Fibroblast of villous mesenchyme (primary cell): ENCODE results near the gene RYK. TPM values are rescaled to one million over a fixed set of nuclear protein-coding genes. Genes with fewer than 3 reads are reported as not detected.
"Not testable (repeated sequence)": the region's sequence is repeated elsewhere in the genome, so short reads cannot be mapped to it uniquely, and the experiment has no call there.

Experiments
- DNase-seq: peaks from one replicate; pipeline ENCODE4 v3.0.0-alpha.2; 2010; ENCODE audit warnings: low read depth
- H3K4me3 ChIP-seq: 2 replicates; pipeline ENCODE4 v1.5.1; 2011; ENCODE audit warnings: low read depth, mild to moderate bottlenecking, low read length
- total RNA-seq: library from RNA; depleted of rRNA; stranded (reverse); fragments of >200 nt; gene quantifications from 2 replicates; pipeline ENCODE4 v1.2.3, GENCODE V29; 2012
- TF ChIP-seq, protein P1 (sequence below): IDR thresholded peaks from 2 replicates; pipeline ENCODE4 v1.5.1; 2012; ENCODE audit warnings: low read depth, mild to moderate bottlenecking, low read length; ENCODE audit not compliant: insufficient read depth

RYK gene
- total RNA-seq, 1 donor, result 161 TPM

DNA sequence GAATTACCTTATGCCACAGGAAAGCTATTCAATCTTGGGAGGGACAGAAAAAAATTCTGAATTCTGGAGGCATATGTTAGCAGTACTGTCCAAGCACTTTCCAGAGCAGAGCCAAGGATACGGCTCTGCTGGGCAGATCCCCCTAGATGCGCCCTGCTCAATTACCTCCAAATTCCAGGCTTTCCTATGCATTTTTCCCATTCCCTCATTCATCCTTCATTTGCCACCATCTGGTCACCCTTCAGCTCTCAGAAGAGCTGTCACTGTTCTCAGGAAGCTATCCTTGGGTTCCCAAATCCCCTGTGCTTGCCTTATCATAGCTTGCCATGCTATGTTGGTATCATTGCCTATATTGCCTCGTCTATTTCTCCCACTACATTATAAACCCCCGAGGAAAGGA is 45.2 kb downstream of the RYK start:
- no peak for DNase-seq
- no peak overlapping the region for H3K4me3 ChIP-seq
- TF ChIP-seq, protein P1, sequence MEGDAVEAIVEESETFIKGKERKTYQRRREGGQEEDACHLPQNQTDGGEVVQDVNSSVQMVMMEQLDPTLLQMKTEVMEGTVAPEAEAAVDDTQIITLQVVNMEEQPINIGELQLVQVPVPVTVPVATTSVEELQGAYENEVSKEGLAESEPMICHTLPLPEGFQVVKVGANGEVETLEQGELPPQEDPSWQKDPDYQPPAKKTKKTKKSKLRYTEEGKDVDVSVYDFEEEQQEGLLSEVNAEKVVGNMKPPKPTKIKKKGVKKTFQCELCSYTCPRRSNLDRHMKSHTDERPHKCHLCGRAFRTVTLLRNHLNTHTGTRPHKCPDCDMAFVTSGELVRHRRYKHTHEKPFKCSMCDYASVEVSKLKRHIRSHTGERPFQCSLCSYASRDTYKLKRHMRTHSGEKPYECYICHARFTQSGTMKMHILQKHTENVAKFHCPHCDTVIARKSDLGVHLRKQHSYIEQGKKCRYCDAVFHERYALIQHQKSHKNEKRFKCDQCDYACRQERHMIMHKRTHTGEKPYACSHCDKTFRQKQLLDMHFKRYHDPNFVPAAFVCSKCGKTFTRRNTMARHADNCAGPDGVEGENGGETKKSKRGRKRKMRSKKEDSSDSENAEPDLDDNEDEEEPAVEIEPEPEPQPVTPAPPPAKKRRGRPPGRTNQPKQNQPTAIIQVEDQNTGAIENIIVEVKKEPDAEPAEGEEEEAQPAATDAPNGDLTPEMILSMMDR, result no peak

DNA sequence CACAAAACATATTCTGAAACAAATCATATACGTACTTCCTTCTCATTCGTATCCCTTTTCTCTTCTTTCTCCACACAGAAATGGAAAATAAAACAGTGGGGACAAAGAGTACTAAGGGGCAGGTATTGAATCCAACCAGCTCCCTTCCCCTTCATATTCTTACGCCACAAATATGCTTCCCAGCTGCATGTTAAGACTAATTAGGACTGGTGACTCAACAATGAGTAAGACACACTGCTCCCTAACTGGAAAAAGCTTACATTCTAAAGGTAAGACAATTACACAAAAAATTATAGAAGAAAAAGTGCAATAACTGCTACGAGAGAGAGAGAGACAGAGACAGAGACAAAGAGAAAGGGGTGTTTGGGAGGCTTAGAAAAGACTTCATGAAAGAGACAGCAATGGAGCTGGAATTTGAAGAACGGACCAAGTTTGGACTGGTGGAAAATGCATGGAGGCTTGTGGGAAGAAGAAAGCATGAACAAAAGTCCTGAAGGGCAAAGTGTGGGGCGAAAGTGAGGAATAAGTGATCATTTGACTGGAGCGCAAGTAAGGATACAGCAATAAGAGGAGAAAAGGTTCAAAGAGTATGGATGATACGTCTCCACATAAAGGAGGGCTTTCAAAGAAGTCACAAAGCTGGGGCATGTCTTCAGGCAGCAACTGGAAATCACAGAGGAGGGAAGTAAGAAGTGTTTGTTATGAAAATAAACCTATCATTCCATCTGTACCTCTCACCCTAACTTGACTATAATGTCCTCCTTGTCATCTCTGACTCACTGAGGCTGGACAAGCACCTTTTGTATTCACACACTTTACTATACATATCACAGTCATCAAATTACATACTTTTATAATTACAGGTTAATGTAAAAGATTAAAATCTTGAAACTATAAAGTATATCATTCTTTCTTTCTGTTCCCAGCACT is 49.2 kb downstream of the RYK start:
- no peak overlapping the region for H3K4me3 ChIP-seq
- peak; percentile 83 for DNase-seq
- TF ChIP-seq, protein P1, result no peak

DNA sequence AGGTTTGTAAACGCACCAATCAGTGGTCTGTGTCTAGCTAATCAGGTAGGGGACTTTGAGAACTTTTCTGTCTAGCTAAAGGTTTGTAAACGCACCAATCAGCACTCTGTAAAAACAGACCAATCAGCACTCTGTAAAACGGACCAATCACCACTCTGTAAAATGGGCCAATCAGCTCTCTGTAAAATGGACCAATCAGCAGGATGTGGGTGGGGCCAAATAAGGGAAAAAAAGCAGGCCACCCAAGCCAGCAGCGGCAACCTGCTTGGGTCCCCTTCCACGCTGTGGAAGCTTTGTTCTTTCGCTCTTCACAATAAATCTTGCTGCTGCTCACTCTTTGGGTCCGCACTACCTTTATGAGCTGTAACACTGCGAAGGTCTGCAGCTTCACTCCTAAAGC is 50.8 kb downstream of the RYK start:
- DNase-seq, H3K4me3 ChIP-seq: not testable (repeated sequence)

DNA sequence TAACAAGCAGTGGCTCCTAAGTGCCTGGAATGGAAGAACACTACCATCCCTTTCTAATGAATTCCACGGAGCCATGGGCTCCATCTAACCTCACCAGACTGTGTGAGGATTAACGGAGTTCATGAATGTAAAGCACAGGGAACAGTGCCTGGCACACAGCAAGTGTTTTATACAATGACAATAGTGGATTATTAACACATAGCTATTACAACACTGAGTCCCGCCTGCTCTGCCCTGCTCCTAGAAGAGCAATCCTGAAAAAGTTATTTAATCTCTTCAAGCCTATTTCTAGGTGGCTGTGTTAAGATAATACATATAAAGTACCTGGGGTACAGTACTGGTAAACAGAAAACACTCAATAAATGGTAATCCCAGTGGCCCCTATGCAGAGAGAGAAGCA is 51.4 kb downstream of the RYK start:
- TF ChIP-seq, protein P1, result no peak
- no peak overlapping the region for H3K4me3 ChIP-seq
- no peak for DNase-seq

DNA sequence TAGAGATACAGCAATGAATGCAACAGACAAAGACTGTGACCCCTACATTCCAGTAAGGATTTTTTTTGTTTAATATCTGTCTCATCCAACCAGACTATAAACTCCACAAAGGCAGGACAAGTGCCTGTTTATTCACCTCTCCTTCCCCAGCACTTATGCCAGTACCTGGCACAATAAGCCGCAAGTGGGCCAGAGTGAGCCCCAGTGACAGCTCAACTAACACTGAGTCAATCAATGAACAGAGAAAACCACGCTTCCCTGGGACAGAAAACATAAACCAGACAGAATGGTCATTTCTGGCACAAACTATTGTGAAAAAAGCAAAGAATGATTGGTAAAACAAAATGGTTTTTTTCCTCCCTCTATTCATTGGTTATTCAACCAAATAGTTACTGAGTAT is 52.2 kb downstream of the RYK start:
- no peak for DNase-seq
- H3K4me3 ChIP-seq, result no peak overlapping the region
- TF ChIP-seq, protein P1, result no peak

DNA sequence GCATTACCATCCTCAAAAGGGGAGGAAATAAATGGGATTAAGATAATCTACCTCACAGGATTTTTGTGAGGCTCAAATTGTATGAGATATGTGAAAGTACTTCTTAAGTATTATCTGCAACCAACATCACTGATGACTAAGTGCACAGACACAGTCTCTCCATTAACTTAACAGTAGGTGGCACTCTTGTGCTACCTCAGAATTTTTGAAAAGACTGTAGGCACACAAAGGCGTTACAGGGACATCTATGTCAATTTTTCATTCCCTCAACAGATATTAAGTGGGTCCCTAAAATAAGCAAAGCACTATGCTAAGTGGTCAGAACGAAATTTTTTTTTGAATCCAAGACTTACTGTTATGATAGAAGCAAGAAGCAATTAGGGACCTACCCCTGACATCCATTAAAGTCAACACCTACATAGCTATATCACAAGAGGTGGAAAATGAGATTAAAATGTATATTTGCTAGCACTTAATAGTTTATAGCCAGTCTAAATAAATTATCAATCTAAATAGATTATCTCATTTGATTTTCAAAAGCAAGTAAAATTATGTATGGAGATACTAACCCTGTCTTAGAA is 52.9 kb downstream of the RYK start:
- peak; percentile 70 for DNase-seq
- TF ChIP-seq, protein P1, result peak; percentile 76
- no peak overlapping the region for H3K4me3 ChIP-seq

DNA sequence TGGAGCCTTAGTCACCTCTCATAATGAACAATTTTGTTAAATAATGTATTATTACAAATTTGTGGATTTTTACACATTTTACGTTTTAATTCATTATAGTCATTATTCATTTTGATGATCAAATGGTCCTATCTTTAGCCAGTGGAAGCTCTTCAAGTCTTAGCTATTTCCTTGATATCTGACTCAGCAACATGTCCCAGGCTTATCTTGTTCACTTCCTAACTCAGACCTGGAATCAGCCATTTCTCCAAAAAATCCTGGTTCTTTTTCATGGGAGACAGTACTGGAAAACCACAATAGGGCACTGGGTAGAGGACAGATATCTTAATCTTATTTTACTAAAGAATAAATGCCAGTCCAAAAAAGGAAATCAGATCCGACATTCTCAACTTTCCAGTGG is 56.4 kb downstream of the RYK start:
- TF ChIP-seq, protein P1, result no peak
- no peak overlapping the region for H3K4me3 ChIP-seq
- no peak for DNase-seq
